Esophagus squamous epithelium (tissue), 4 donors: Measurements from ENCODE around the gene ARHGEF11.

Experiments
- POLR2A ChIP-seq, 4 donors: fragments of 450-650 bp; IDR thresholded peaks; one replicate each; pipeline ENCODE4 v1.6.1; 2017; ENCODE audit warnings: antibody characterized with exemption in 4 of 4, mild to moderate bottlenecking in 4 of 4, moderate library complexity in 3 of 4
- TF ChIP-seq, protein P1 (sequence below), 6 experiments: fragments of 450-650 bp in 4 of 6; fragments of 200-600 bp in 2 of 6; sonication (generic) in 2 of 6; IDR thresholded peaks; one replicate each; pipeline ENCODE4 v1.5.1; 2016 to 2019; ENCODE audit warnings: antibody characterized with exemption in 6 of 6, mild to moderate bottlenecking in 4 of 6, moderate library complexity in 4 of 6

DNA sequence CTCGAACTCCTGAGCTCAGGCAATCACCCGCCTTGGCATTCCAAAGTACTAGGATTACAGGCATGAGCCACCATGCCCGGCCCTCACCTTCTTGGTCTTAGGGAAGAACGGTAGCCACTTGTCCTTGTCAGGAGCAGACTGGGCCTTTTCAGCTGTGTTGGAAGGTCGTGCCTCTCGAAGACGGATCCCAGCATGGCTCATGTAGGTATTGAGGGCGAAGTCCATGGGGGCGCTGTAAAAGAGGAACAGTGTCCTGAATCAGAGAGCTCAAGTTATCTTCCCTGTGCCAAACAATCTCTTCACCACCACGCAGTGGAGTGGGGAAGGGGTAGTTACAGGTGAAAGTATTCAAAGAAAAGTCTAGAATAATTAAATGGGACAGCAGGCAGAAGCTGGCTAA is 89.2 kb downstream of the ARHGEF11 start:
- TF ChIP-seq, protein P1, sequence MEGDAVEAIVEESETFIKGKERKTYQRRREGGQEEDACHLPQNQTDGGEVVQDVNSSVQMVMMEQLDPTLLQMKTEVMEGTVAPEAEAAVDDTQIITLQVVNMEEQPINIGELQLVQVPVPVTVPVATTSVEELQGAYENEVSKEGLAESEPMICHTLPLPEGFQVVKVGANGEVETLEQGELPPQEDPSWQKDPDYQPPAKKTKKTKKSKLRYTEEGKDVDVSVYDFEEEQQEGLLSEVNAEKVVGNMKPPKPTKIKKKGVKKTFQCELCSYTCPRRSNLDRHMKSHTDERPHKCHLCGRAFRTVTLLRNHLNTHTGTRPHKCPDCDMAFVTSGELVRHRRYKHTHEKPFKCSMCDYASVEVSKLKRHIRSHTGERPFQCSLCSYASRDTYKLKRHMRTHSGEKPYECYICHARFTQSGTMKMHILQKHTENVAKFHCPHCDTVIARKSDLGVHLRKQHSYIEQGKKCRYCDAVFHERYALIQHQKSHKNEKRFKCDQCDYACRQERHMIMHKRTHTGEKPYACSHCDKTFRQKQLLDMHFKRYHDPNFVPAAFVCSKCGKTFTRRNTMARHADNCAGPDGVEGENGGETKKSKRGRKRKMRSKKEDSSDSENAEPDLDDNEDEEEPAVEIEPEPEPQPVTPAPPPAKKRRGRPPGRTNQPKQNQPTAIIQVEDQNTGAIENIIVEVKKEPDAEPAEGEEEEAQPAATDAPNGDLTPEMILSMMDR (IDR thresholded peaks at IDR 0.05): no peak
- no peak for TF ChIP-seq POLR2A (IDR thresholded peaks at IDR 0.05)
